ENCODE measurements around the gene USP5.

DNA sequence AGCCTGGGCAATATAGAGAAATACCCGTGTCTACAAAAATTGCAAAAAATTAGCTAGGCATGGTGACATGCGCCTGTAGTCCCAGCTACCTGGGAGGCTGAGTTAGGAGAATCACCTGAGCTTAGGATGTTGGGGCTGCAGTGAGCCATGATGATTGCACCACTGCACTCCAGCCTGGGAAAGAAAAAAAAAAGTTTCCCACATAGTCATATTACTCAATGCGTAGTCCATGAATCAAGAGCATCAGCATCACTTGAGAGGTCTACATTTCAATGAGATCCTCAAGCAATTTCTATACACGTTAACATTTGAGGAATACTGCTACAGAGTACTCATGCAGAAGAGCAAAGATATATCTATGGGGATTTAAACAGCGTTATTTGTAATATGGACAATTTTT, 47.5 kb downstream of the USP5 start:
- TF ChIP-seq, protein P1, sequence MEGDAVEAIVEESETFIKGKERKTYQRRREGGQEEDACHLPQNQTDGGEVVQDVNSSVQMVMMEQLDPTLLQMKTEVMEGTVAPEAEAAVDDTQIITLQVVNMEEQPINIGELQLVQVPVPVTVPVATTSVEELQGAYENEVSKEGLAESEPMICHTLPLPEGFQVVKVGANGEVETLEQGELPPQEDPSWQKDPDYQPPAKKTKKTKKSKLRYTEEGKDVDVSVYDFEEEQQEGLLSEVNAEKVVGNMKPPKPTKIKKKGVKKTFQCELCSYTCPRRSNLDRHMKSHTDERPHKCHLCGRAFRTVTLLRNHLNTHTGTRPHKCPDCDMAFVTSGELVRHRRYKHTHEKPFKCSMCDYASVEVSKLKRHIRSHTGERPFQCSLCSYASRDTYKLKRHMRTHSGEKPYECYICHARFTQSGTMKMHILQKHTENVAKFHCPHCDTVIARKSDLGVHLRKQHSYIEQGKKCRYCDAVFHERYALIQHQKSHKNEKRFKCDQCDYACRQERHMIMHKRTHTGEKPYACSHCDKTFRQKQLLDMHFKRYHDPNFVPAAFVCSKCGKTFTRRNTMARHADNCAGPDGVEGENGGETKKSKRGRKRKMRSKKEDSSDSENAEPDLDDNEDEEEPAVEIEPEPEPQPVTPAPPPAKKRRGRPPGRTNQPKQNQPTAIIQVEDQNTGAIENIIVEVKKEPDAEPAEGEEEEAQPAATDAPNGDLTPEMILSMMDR (IDR thresholded peaks at IDR 0.05; ENCODE audit: low read depth, low read length, poor library complexity, severe bottlenecking), result no peak
- no peak for TF ChIP-seq EZH2phosphoT487 (IDR thresholded peaks at IDR 0.05; ENCODE audit: borderline replicate concordance, low read length)
